ENCODE data around the gene TRAPPC8.

DNA sequence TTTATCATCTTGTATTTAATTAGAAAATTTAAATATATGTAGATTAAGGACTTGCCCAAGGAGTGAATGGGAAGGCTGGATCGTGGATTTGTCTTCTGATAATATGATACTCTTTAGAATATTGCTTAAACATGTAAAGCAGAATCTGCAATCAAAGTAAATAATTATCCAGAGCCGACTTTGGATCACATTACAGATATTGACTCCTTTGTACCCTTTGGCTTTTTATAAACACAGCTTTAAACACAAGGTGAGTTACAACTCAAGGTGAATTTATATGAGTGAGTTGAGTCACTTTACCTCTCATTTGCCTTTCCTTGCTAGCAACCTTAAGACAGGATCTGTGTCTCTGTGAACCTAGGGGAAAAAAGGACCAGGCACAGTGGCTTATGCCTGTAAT, 144.5 kb downstream of the TRAPPC8 start:
- TF ChIP-seq, protein P1, sequence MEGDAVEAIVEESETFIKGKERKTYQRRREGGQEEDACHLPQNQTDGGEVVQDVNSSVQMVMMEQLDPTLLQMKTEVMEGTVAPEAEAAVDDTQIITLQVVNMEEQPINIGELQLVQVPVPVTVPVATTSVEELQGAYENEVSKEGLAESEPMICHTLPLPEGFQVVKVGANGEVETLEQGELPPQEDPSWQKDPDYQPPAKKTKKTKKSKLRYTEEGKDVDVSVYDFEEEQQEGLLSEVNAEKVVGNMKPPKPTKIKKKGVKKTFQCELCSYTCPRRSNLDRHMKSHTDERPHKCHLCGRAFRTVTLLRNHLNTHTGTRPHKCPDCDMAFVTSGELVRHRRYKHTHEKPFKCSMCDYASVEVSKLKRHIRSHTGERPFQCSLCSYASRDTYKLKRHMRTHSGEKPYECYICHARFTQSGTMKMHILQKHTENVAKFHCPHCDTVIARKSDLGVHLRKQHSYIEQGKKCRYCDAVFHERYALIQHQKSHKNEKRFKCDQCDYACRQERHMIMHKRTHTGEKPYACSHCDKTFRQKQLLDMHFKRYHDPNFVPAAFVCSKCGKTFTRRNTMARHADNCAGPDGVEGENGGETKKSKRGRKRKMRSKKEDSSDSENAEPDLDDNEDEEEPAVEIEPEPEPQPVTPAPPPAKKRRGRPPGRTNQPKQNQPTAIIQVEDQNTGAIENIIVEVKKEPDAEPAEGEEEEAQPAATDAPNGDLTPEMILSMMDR (conservative IDR thresholded peaks at IDR 0.05; ENCODE audit: low read depth in 2 of 2) = no peak
- TF ChIP-seq REST (IDR thresholded peaks at IDR 0.05; ENCODE audit: unreplicated experiment) (no peak), EZH2 (IDR thresholded peaks at IDR 0.05; ENCODE audit: low read depth, unreplicated experiment) (no peak), POLR2AphosphoS5 (IDR thresholded peaks at IDR 0.05; ENCODE audit: low read depth) (no peak), CREB1 (CRISPR knock-in tag; IDR thresholded peaks at IDR 0.05; ENCODE audit: low read depth) (no peak)
